OCI-LY3 (cell line): ENCODE results near the gene GRIN1.
A peak's percentile ranks its signal among the peaks of the same experiment; 100 is the strongest.

Experiments
- H2AFZ ChIP-seq: fragments of 200-600, 300-600 bp; shearing (Covaris generic); 2 replicates; pipeline ENCODE4 v1.6.0; 2014; ENCODE audit warnings: antibody characterized with exemption, low read depth, low read length
- H3K27ac ChIP-seq: fragments of 200-600, 300-600 bp; sonication (generic); 2 replicates; pipeline ENCODE4 v1.5.1; 2014; ENCODE audit warnings: mild to moderate bottlenecking, low read length, moderate library complexity, mixed read lengths
- H3K27me3 ChIP-seq: fragments of 200-600, 300-600 bp; sonication (generic); 2 replicates; pipeline ENCODE4 v1.6.1; 2014; ENCODE audit warnings: low read depth, low read length, mixed read lengths
- H3K36me3 ChIP-seq: fragments of 200-600, 300-600 bp; sonication (generic); replicated peaks from 2 replicates; pipeline ENCODE3; 2014; ENCODE audit warnings: low read depth, low read length, mixed read lengths
- H3K4me1 ChIP-seq: fragments of 300-600, 200-600 bp; sonication (generic); 2 replicates; pipeline ENCODE4 v1.6.1; 2014; ENCODE audit warnings: low read length, mixed read lengths
- H3K4me2 ChIP-seq: fragments of 200-600, 300-600 bp; sonication (generic); 2 replicates; pipeline ENCODE4 v1.6.1; 2014; ENCODE audit warnings: low read length, mixed read lengths
- H3K4me3 ChIP-seq: fragments of 300-600, 200-600 bp; sonication (generic); 2 replicates; pipeline ENCODE4 v1.5.1; 2014; ENCODE audit warnings: antibody characterized with exemption, mild to moderate bottlenecking, low read length, moderate library complexity
- H3K79me2 ChIP-seq: fragments of 300-600, 200-600 bp; shearing (Covaris generic); 2 replicates; pipeline ENCODE4 v1.6.1; 2014; ENCODE audit warnings: mild to moderate bottlenecking, low read length, mixed read lengths
- H3K9ac ChIP-seq: fragments of 300-600, 200-600 bp; shearing (Covaris generic); 2 replicates; pipeline ENCODE4 v1.6.0; 2014; ENCODE audit warnings: mild to moderate bottlenecking, low read length, moderate library complexity
- H3K9me3 ChIP-seq: fragments of 200-600, 300-600 bp; shearing (Covaris generic); 2 replicates; pipeline ENCODE4 v1.6.1; 2014; ENCODE audit warnings: low read length, mixed read lengths; ENCODE audit not compliant: insufficient read depth
- H4K20me1 ChIP-seq: fragments of 200-600, 300-600 bp; sonication (generic); 2 replicates; pipeline ENCODE4 v1.6.1; 2016; ENCODE audit warnings: low read length, mixed read lengths; ENCODE audit not compliant: insufficient read depth
- EZH2phosphoT487 ChIP-seq: fragments of 200-600 bp; shearing (Covaris generic); IDR thresholded peaks from 2 replicates; pipeline ENCODE4 v1.6.1; 2018; ENCODE audit warnings: antibody characterized with exemption, mixed run types, low read depth
- TF ChIP-seq, protein P1 (sequence below): fragments of 200-600, 300-600 bp; sonication (generic); IDR thresholded peaks from 2 replicates; pipeline ENCODE4 v1.5.1; 2014; ENCODE audit warnings: antibody characterized with exemption, low read length, low read depth

The GRIN1 gene

DNA sequence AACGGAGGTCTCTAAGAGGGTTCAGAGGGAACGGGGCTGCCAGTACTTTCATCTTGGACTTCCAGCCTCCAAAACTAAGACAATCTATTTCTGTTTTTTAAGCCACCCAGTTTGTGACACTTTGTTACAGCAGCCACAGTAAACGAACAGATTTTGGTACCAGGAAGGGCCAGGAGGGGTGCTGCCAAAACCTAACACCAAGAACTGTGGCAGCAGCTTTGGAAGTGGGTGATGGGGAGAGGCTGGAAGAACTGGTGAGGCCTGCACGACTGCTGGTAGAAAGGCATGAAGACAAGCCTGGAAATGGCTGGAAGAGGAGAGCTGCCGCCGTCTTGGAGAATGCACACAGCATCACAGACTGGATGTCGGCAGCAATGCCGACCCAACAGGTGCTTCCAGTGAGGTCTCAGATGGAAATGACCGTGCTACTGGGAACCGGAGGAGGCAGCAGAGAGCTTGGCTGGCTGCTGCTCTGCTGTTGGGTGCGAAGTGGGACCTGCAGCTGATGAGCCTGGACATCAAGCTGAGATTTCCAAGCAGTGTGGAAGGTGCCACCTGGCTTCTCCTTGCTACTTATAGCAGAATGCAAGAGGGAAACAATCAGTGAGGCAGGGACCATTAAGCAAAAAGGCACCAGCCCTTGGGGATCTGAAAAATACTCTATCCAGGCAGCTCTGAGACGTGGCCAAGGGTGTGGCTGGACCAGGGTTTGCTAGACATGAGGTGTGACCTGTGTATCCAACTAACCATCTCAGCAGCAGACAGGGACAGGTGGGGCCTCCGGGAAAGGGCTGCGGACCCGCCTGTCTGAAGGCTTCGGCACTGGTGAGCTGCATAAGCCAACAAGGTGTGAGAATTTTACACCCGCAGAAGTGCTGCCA is 37.6 kb downstream of the GRIN1 start:
- TF ChIP-seq EZH2phosphoT487: no peak
- TF ChIP-seq, protein P1, sequence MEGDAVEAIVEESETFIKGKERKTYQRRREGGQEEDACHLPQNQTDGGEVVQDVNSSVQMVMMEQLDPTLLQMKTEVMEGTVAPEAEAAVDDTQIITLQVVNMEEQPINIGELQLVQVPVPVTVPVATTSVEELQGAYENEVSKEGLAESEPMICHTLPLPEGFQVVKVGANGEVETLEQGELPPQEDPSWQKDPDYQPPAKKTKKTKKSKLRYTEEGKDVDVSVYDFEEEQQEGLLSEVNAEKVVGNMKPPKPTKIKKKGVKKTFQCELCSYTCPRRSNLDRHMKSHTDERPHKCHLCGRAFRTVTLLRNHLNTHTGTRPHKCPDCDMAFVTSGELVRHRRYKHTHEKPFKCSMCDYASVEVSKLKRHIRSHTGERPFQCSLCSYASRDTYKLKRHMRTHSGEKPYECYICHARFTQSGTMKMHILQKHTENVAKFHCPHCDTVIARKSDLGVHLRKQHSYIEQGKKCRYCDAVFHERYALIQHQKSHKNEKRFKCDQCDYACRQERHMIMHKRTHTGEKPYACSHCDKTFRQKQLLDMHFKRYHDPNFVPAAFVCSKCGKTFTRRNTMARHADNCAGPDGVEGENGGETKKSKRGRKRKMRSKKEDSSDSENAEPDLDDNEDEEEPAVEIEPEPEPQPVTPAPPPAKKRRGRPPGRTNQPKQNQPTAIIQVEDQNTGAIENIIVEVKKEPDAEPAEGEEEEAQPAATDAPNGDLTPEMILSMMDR: peak; percentile 40
- H3K36me3 ChIP-seq: peaks cover 22% of the 10 kb centered on the region
- H4K20me1 ChIP-seq: no peaks in the 10 kb centered on the region; the same call in 1 of the 2 replicates

GRCh38 chr9:137178201-137178938 is 39.4 kb downstream of the GRIN1 start:
- H3K79me2 ChIP-seq: no peaks in the 10 kb centered on the region
- no peak overlapping the region for H2AFZ ChIP-seq
- peaks cover 18% of the 10 kb centered on the region for H3K4me1 ChIP-seq
- no peaks in the 10 kb centered on the region; the same call in 1 of the 2 replicates for H4K20me1 ChIP-seq
- TF ChIP-seq, protein P1: no peak
- H3K4me3 ChIP-seq: no peak overlapping the region
- H3K27ac ChIP-seq: no peak overlapping the region
- H3K4me2 ChIP-seq: no peak overlapping the region
- H3K9me3 ChIP-seq: no peaks in the 10 kb centered on the region
- no peak overlapping the region for H3K9ac ChIP-seq
- H3K27me3 ChIP-seq: no peaks in the 10 kb centered on the region
- H3K36me3 ChIP-seq: peaks cover 33% of the 10 kb centered on the region

More for the DNA sequence above, 37.6 kb downstream of the GRIN1 start:
- Histone ChIP-seq H3K4me1 (peaks cover 21% of the 10 kb centered on the region), H3K79me2 (no peaks in the 10 kb centered on the region), H3K27ac (no peak overlapping the region), H3K9me3 (no peaks in the 10 kb centered on the region), H3K27me3 (no peaks in the 10 kb centered on the region), H3K9ac (no peak overlapping the region), H3K4me3 (no peak overlapping the region), H2AFZ (no peak overlapping the region), H3K4me2 (no peak overlapping the region)

DNA sequence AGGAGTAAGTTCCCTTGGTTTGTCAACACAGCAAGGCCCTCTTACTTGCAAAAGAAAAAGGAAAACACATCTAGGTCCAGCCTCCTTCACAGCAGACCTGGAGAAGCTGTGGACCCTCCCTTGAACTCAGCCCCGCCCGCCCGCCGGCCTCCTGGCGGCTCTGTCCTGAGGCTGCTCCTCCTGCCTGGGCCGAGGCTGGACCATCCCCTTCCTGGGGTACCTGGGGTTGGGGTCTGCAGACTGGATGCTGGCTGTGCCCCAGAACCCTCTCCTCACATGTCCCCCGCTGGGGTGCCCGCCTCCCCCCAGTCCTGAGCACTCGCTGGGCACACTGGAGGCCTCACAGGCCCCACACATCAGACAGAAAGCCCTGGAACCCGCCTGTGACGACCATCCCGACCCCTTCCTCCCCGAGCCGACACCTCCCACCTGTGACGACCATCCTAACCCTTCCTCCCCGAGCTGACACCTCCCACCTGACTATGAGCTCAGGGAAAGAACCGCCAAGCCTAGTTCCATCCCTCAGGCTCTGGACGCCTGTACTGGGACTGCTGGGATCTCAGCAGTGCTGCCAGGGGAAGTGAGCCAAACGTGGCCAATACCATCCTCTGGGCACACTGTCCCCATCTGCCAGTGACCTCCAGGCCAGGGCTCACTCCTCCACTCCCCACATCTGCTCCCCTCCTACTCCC is 40.1 kb downstream of the GRIN1 start:
- no peak overlapping the region for H2AFZ ChIP-seq
- no peak overlapping the region for H3K4me3 ChIP-seq
- no peaks in the 10 kb centered on the region for H3K79me2 ChIP-seq
- no peak overlapping the region for H3K9ac ChIP-seq
- H3K27me3 ChIP-seq: no peaks in the 10 kb centered on the region
- H3K4me2 ChIP-seq: no peak overlapping the region
- peaks cover 35% of the 10 kb centered on the region for H3K36me3 ChIP-seq
- H3K9me3 ChIP-seq: no peaks in the 10 kb centered on the region
- H3K27ac ChIP-seq: no peak overlapping the region
- TF ChIP-seq, protein P1: no peak
- no peak for TF ChIP-seq EZH2phosphoT487
- H4K20me1 ChIP-seq: no peaks in the 10 kb centered on the region; the same call in 1 of the 2 replicates
- H3K4me1 ChIP-seq: peaks cover 12% of the 10 kb centered on the region

DNA sequence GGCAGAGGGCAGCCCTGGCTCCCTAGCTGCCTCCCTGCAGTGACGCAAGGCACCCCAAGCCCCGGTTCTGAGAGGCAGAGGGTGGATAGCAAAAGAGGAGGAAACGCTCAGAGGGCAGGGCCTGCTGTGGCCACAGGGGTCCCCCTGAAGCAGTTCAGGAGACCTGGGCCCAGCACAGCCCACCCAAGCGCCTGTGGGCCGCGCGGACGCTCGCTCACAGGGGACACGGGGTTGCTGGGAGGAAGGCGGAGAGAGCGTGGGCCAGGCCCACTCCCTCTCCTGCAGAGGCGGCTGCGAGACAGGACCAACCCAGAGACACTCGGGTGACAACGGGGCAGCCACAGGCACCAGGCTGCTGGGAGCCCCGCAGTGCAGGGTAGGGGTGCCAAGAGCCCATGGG is 40.8 kb downstream of the GRIN1 start:
- no peak overlapping the region for H3K4me3 ChIP-seq
- H3K36me3 ChIP-seq: peaks cover 35% of the 10 kb centered on the region
- no peak overlapping the region for H3K27ac ChIP-seq
- no peak overlapping the region for H2AFZ ChIP-seq
- no peak overlapping the region for H3K9ac ChIP-seq
- H3K4me1 ChIP-seq: peaks cover 7% of the 10 kb centered on the region
- H4K20me1 ChIP-seq: no peaks in the 10 kb centered on the region; the same call in 1 of the 2 replicates
- H3K79me2 ChIP-seq: no peaks in the 10 kb centered on the region
- no peak for TF ChIP-seq EZH2phosphoT487
- TF ChIP-seq, protein P1: no peak
- no peak overlapping the region for H3K4me2 ChIP-seq
- H3K27me3 ChIP-seq: no peaks in the 10 kb centered on the region
- no peaks in the 10 kb centered on the region for H3K9me3 ChIP-seq
